EH (cell line): ENCODE data around the gene PRSS3.
"Not testable (repeated sequence)": the region's sequence is repeated elsewhere in the genome, so short reads cannot be mapped to it uniquely, and the experiment has no call there.

Experiments
- DNase-seq: peaks from one replicate; pipeline ENCODE4 v3.0.0-alpha.2; 2015; ENCODE audit warnings: low read depth

The PRSS3 gene

GRCh38 chr9:33817327-33818166, 22.2 kb downstream of the PRSS3 start:
- peak; percentile 84 for DNase-seq

GRCh38 chr9:33818167-33818846, 22.9 kb downstream of the PRSS3 start:
- DNase-seq = no peak

GRCh38 chr9:33818847-33819500, 23.6 kb downstream of the PRSS3 start:
- DNase-seq = peak; percentile 66

GRCh38 chr9:33820231-33820745, 24.9 kb downstream of the PRSS3 start:
- DNase-seq = peak; percentile 33

- DNase-seq = no peak
Observed at GRCh38 chr9:33823801-33824200, 28.4 kb downstream of the PRSS3 start.

- DNase-seq = not testable (repeated sequence)
Observed at GRCh38 chr9:33827285-33827684, 31.9 kb downstream of the PRSS3 start.

GRCh38 chr9:33829641-33830230, 34.4 kb downstream of the PRSS3 start:
- not testable (repeated sequence) for DNase-seq

GRCh38 chr9:33835625-33836260, 40.4 kb downstream of the PRSS3 start:
- DNase-seq = no peak

GRCh38 chr9:33836261-33836660, 40.9 kb downstream of the PRSS3 start:
- DNase-seq = peak; percentile 97

- no peak for DNase-seq
Observed at GRCh38 chr9:33837138-33837537, 41.8 kb downstream of the PRSS3 start.

GRCh38 chr9:33840381-33840780, 45.0 kb downstream of the PRSS3 start:
- DNase-seq = no peak

- no peak for DNase-seq
Observed at GRCh38 chr9:33843312-33843961, 48.1 kb downstream of the PRSS3 start.

- no peak for DNase-seq
Observed at GRCh38 chr9:33846231-33846630, 50.9 kb downstream of the PRSS3 start.

GRCh38 chr9:33847894-33848205, 52.5 kb downstream of the PRSS3 start:
- not testable (repeated sequence) for DNase-seq
